ENCODE data around the gene PRELID1.
"Not testable (repeated sequence)": the region's sequence is repeated elsewhere in the genome, so short reads cannot be mapped to it uniquely, and the experiment has no call there.

- TF ChIP-seq ZBED1 (IDR thresholded peaks at IDR 0.05; ENCODE audit: borderline replicate concordance); GABPA (IDR thresholded peaks at IDR 0.05; ENCODE audit: low read depth); ATF3 (IDR thresholded peaks at IDR 0.05; ENCODE audit: borderline replicate concordance, extremely low read depth, low read depth, low read length): not testable (repeated sequence)
These were observed 39.4 kb downstream of the PRELID1 start for GRCh38 chr5:177343000-177343399.
